ENCODE measurements around the gene SAP130.
"Not testable (repeated sequence)": the region's sequence is repeated elsewhere in the genome, so short reads cannot be mapped to it uniquely, and the experiment has no call there.

- TF ChIP-seq CTCF (IDR thresholded peaks at IDR 0.05; ENCODE audit: control extremely low read depth in 1 of 3, insufficient read depth in 1 of 3, low read depth in 1 of 3, low read length in 3 of 3); MAFK (IDR thresholded peaks at IDR 0.05; ENCODE audit: low read depth, low read length): not testable (repeated sequence)
These were observed 120.0 kb downstream of the SAP130 start for GRCh38 chr2:127907733-127908400.

Data from H1 (cell line).